ENCODE measurements around the gene CYBB. TPM values are rescaled to one million over a fixed set of nuclear protein-coding genes. Genes with fewer than 3 reads are reported as not detected.

Gene CYBB
- polyA plus RNA-seq, 1 of the 3 experiments (the other 2 are of a cell fraction), result not detected

DNA sequence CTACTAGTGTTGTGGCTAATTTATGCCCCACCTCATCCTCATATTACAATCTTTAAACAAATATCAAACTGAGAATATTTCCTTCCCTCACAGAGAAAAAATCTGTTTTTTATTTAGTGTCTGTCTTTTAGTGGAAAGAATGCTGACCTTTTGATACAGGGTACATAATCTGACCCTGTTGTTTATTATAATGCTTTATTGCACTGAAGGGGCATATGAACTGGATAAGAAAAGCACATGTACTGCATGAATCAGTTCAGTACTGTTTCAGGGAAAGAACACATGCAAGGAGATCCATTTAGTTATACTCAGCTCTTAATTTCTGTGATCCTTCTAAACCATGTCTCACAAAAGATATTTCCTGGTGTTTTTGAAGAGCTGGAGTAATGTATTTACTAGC is 83.0 kb downstream of the CYBB start:
- no peak overlapping the region for H3K27ac ChIP-seq (ENCODE audit: low read depth in 2 of 2, low read length in 1 of 2)
- H3K36me3 ChIP-seq (replicated peaks in 1 of 2; ENCODE audit: control insufficient read depth in 1 of 2, insufficient read depth in 2 of 2, low read length in 1 of 2), result no peaks in the 10 kb centered on the region
- no peaks in the 10 kb centered on the region for H3K9me3 ChIP-seq
- H3K27me3 ChIP-seq (ENCODE audit: insufficient read depth), result no peaks in the 10 kb centered on the region
- H3K4me1 ChIP-seq (ENCODE audit: control insufficient read depth in 1 of 2, insufficient read depth in 2 of 2, low read depth in 1 of 2, low read length in 1 of 2), result no peaks in the 10 kb centered on the region
- no peaks in the 10 kb centered on the region for H4K20me1 ChIP-seq (ENCODE audit: insufficient read depth)
- TF ChIP-seq, protein P1, sequence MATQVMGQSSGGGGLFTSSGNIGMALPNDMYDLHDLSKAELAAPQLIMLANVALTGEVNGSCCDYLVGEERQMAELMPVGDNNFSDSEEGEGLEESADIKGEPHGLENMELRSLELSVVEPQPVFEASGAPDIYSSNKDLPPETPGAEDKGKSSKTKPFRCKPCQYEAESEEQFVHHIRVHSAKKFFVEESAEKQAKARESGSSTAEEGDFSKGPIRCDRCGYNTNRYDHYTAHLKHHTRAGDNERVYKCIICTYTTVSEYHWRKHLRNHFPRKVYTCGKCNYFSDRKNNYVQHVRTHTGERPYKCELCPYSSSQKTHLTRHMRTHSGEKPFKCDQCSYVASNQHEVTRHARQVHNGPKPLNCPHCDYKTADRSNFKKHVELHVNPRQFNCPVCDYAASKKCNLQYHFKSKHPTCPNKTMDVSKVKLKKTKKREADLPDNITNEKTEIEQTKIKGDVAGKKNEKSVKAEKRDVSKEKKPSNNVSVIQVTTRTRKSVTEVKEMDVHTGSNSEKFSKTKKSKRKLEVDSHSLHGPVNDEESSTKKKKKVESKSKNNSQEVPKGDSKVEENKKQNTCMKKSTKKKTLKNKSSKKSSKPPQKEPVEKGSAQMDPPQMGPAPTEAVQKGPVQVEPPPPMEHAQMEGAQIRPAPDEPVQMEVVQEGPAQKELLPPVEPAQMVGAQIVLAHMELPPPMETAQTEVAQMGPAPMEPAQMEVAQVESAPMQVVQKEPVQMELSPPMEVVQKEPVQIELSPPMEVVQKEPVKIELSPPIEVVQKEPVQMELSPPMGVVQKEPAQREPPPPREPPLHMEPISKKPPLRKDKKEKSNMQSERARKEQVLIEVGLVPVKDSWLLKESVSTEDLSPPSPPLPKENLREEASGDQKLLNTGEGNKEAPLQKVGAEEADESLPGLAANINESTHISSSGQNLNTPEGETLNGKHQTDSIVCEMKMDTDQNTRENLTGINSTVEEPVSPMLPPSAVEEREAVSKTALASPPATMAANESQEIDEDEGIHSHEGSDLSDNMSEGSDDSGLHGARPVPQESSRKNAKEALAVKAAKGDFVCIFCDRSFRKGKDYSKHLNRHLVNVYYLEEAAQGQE (IDR thresholded peaks at IDR 0.05; ENCODE audit: low read depth, low read length), result no peak
- no peaks in the 10 kb centered on the region for H3F3A ChIP-seq (replicated peaks; ENCODE audit: insufficient read depth)
- no peak overlapping the region for H3K4me2 ChIP-seq
- no peak overlapping the region for H2AFZ ChIP-seq (ENCODE audit: low read depth)
- H3K9ac ChIP-seq, result no peak overlapping the region
- DNase-seq, result no peak
- H3K9me2 ChIP-seq, result no peaks in the 10 kb centered on the region
- H3K4me3 ChIP-seq (ENCODE audit: low read depth in 2 of 2, low read length in 1 of 2), result no peak overlapping the region
- ChIA-PET POLR2A (no interaction called here), CTCF (no interaction called here)
- H3K79me2 ChIP-seq (ENCODE audit: insufficient read depth), result no peaks in the 10 kb centered on the region

Other genes with a start within 250 kb of the CYBB start
- gene LANCL3, start 208.4 kb upstream of the CYBB start, polyA plus RNA-seq (2012; rRNA removed), result under 0.01 TPM in 2 replicates
- not detected in 2 replicates for gene XK, start 94.3 kb upstream of the CYBB start, polyA plus RNA-seq (2012; rRNA removed)
- 7.3 and 10.5 TPM in 2 replicates for gene DYNLT3, start 67.5 kb downstream of the CYBB start, polyA plus RNA-seq (2012; rRNA removed)
- gene SYTL5, start 226.5 kb downstream of the CYBB start, polyA plus RNA-seq (2012; rRNA removed), result 0.74 and 0.84 TPM in 2 replicates

Measured in SK-N-SH (cell line).